ENCODE results near the gene MUC5AC. TPM values are rescaled to one million over a fixed set of nuclear protein-coding genes. Genes with fewer than 3 reads are reported as not detected.
A peak's percentile ranks its signal among the peaks of the same experiment; 100 is the strongest.

The MUC5AC gene
- total and polyA plus RNA-seq, 2 of the 13 experiments (the other 11 are each of a cell fraction or from before 2014, with no cell fraction given), result under 0.01 TPM; not detected in 1

DNA sequence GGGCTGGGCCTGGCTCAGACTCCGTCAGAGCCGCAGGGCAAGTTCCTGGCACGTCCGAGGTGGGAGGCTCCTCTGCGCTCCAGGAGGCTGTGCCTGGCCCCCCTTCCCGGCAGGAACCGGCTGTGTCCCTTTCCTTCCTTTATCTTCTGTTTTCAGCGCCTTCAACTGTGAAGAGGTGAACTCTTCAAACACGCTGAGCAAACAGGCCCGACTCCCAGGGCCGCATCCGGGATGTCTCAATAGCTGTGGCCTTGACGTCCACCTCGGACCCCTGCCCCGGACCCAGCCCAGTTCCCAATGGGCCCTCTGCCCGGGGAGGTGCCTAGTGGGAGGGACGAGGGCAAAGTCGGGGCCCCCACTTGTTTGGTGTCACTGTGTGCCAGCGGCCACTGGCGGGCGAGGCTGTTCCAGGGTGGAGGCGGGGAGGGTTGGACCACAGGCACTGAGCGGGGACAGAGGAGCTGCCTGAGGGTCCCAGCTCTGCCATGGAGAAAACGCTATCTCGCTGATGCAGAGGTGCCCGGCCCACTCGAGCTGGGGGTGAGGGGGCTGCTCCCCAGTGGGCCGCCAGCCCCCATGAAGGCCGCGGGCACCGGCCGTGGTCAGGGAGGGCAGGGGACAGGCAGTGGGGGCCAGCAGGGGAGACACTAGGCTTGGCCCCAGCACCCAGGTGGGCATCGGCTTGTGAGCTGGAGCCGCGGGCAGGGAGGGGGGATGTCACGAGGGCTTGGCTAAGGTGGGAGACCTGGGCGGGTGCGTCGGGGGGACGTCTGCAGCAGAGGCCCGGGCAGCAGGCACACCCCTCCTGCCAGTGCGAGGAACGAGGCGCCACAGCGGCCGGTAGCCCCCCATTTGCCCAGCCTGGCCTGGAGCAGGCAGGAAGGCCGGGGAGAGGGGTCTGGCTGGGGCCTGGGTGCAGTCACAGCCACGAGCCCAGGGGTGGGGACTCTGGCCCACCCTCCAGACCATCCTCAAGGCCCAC, 62.4 kb downstream of the MUC5AC start (continued):
- TF ChIP-seq, protein P1, sequence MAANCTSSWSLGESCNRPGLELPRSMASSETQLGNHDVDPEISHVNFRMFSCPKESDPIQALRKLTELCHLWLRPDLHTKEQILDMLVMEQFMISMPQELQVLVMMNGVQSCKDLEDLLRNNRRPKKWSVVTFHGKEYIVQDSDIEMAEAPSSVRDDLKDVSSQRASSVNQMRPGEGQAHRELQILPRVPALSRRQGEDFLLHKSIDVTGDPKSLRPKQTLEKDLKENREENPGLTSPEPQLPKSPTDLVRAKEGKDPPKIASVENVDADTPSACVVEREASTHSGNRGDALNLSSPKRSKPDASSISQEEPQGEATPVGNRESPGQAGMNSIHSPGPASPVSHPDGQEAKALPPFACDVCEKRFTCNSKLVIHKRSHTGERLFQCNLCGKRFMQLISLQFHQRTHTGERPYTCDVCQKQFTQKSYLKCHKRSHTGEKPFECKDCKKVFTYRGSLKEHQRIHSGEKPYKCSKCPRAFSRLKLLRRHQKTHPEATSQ (CRISPR knock-in tag; IDR thresholded peaks at IDR 0.05; ENCODE audit: borderline replicate concordance), result 0 out of 2 replicates have a peak, but pooled peaks have one; percentile 52
- TF ChIP-seq ZNF747 (CRISPR knock-in tag; IDR thresholded peaks at IDR 0.05; ENCODE audit: borderline replicate concordance) (peak; percentile 34; the same call in 1 of the 2 replicates), KDM5A (IDR thresholded peaks at IDR 0.05; ENCODE audit: borderline replicate concordance, low read length) (no peak), FOXO1 (CRISPR knock-in tag; IDR thresholded peaks at IDR 0.05) (peak; percentile 86), CBFB (CRISPR knock-in tag; IDR thresholded peaks at IDR 0.05) (peak; percentile 95), JDP2 (CRISPR knock-in tag; IDR thresholded peaks at IDR 0.05; ENCODE audit: borderline replicate concordance) (no peak), ZNF234 (CRISPR knock-in tag; conservative IDR thresholded peaks at IDR 0.05) (no peak), ZNF136 (CRISPR knock-in tag; IDR thresholded peaks at IDR 0.05; ENCODE audit: low read depth) (no peak), MAFK (conservative IDR thresholded peaks at IDR 0.05 in 1 of 2, IDR thresholded peaks at IDR 0.05 in 1 of 2; ENCODE audit: low read length in 2 of 2) (no peak), PCBP1 (IDR thresholded peaks at IDR 0.05; ENCODE audit: borderline replicate concordance, low read depth, low read length) (no peak), ZNF724P (CRISPR knock-in tag; IDR thresholded peaks at IDR 0.05; ENCODE audit: borderline replicate concordance) (peak; percentile 83; the same call in 1 of the 2 replicates), JARID2 (CRISPR knock-in tag; IDR thresholded peaks at IDR 0.05; ENCODE audit: insufficient replicate concordance) (no peak), KLF16 (CRISPR knock-in tag; IDR thresholded peaks at IDR 0.05) (peak in 1 of 2 experiments; percentile 92; a peak in 2 of 4 replicates), ZBTB20 (CRISPR knock-in tag; IDR thresholded peaks at IDR 0.05; ENCODE audit: borderline replicate concordance, low read depth) (0 out of 2 replicates have a peak, but pooled peaks have one; percentile 38), ZSCAN12 (CRISPR knock-in tag; IDR thresholded peaks at IDR 0.05) (no peak)
- TF ChIP-seq, protein P2, sequence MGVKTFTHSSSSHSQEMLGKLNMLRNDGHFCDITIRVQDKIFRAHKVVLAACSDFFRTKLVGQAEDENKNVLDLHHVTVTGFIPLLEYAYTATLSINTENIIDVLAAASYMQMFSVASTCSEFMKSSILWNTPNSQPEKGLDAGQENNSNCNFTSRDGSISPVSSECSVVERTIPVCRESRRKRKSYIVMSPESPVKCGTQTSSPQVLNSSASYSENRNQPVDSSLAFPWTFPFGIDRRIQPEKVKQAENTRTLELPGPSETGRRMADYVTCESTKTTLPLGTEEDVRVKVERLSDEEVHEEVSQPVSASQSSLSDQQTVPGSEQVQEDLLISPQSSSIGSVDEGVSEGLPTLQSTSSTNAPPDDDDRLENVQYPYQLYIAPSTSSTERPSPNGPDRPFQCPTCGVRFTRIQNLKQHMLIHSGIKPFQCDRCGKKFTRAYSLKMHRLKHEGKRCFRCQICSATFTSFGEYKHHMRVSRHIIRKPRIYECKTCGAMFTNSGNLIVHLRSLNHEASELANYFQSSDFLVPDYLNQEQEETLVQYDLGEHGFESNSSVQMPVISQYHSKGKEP (CRISPR knock-in tag; IDR thresholded peaks at IDR 0.05), result no peak
- TF ChIP-seq, protein P3, sequence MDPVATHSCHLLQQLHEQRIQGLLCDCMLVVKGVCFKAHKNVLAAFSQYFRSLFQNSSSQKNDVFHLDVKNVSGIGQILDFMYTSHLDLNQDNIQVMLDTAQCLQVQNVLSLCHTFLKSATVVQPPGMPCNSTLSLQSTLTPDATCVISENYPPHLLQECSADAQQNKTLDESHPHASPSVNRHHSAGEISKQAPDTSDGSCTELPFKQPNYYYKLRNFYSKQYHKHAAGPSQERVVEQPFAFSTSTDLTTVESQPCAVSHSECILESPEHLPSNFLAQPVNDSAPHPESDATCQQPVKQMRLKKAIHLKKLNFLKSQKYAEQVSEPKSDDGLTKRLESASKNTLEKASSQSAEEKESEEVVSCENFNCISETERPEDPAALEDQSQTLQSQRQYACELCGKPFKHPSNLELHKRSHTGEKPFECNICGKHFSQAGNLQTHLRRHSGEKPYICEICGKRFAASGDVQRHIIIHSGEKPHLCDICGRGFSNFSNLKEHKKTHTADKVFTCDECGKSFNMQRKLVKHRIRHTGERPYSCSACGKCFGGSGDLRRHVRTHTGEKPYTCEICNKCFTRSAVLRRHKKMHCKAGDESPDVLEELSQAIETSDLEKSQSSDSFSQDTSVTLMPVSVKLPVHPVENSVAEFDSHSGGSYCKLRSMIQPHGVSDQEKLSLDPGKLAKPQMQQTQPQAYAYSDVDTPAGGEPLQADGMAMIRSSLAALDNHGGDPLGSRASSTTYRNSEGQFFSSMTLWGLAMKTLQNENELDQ (CRISPR knock-in tag; IDR thresholded peaks at IDR 0.05; ENCODE audit: borderline replicate concordance), result no peak
- TF ChIP-seq, protein P4, sequence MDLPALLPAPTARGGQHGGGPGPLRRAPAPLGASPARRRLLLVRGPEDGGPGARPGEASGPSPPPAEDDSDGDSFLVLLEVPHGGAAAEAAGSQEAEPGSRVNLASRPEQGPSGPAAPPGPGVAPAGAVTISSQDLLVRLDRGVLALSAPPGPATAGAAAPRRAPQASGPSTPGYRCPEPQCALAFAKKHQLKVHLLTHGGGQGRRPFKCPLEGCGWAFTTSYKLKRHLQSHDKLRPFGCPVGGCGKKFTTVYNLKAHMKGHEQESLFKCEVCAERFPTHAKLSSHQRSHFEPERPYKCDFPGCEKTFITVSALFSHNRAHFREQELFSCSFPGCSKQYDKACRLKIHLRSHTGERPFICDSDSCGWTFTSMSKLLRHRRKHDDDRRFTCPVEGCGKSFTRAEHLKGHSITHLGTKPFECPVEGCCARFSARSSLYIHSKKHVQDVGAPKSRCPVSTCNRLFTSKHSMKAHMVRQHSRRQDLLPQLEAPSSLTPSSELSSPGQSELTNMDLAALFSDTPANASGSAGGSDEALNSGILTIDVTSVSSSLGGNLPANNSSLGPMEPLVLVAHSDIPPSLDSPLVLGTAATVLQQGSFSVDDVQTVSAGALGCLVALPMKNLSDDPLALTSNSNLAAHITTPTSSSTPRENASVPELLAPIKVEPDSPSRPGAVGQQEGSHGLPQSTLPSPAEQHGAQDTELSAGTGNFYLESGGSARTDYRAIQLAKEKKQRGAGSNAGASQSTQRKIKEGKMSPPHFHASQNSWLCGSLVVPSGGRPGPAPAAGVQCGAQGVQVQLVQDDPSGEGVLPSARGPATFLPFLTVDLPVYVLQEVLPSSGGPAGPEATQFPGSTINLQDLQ (CRISPR knock-in tag; IDR thresholded peaks at IDR 0.05), result no peak

Data from HepG2 (cell line).